Measurements from ENCODE around the gene ENKD1. TPM values are rescaled to one million over a fixed set of nuclear protein-coding genes. Genes with fewer than 3 reads are reported as not detected.
A peak's percentile ranks its signal among the peaks of the same experiment; 100 is the strongest.

Gene ENKD1
- total and polyA plus RNA-seq, 2 experiments from 2014 or later: 11.6 to 11.8 TPM

DNA sequence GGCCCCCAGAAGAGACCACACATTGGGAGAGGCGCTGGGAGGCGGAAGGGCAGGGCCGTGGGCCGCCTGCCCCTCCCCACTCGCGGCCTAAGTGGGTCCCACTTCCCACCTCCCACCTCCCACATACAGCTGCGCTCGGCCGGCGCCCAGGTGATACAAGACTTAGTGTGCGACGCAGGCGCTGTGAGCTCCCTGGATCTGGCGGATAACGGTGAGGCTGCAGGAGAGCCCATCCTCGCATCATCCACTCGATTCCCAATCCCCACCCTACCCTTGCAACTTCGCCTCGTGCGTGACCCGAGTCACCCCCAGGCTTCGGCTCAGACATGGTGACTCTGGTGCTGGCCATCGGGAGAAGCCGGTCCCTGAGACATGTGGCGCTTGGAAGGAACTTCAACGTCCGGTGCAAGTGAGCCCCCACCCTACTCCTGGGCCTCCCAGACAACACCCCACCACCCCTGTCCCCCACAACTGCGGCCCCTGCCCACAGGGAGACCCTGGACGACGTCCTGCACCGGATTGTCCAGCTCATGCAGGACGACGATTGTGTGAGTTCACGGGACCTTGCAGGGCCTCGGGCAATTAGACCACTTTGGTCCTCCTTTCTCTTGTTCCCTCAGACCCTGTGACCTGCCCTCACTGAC, 17.7 kb downstream of the ENKD1 start:
- TF ChIP-seq EZH2phosphoT487 (IDR thresholded peaks at IDR 0.05; ENCODE audit: unreplicated experiment) (no peak), NANOG (IDR thresholded peaks at IDR 0.05; ENCODE audit: borderline replicate concordance) (no peak)
- peaks cover 77% of the 10 kb centered on the region for H3K27me3 Mint-ChIP-seq (ENCODE audit: insufficient read depth, low read depth, poor library complexity)

DNA sequence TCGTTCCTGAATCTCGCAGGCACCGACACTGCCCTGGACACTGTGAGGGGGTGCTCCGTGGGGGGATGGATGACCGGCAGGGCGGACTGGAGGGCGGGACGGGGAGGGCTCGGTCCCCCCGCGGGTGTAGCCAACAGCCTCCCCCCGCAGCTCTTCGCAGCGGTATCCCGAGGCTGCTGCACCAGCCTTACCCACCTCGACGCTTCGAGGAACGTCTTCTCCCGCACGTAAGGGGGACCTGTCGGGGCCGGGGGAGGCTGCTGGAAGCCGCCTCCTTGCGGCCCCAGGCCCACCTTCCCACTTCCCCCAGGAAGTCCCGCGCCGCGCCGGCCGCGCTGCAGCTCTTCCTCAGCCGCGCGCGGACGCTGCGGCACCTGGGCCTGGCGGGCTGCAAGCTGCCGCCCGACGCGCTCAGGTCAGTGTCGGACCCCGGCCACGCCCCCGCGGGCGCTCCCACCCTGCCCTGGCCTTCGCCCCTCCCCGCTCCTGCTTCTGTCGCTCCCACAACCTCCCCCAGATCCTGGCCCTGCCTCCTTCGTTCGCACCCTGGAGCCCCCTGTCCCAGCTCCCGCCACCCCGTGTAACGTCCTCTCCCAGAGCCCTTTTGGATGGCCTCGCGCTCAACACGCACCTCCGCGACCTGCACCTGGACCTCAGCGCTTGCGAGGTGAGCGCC, 18.3 kb downstream of the ENKD1 start:
- Mint-ChIP-seq H3K36me3 (ENCODE audit: low read depth) (peaks cover 4% of the 10 kb centered on the region; the same call in 1 of the 3 replicates), H3K4me1 (peaks cover 11% of the 10 kb centered on the region), H3K9me3 (no peaks in the 10 kb centered on the region), H3K27ac (no peak overlapping the region), H3K4me3 (peak overlapping the region; percentile 55; the same call in 2 of the 3 replicates), H3K27me3 (ENCODE audit: insufficient read depth, low read depth, poor library complexity) (peaks cover 74% of the 10 kb centered on the region)
- no peaks in the 10 kb centered on the region for H3K36me3 ChIP-seq (ENCODE audit: insufficient read depth)
- no peaks in the 10 kb centered on the region for H3K9me2 ChIP-seq (ENCODE audit: insufficient read depth)
- H2AFZ ChIP-seq: no peak overlapping the region; the same call in 1 of the 2 replicates
- ATAC-seq (peak; percentile 13), DNase-seq (ENCODE audit: low spot score) (peak; percentile 75)
- H4K20me1 ChIP-seq (replicated peaks; ENCODE audit: insufficient read depth): no peaks in the 10 kb centered on the region; the same call in 1 of the 2 replicates
- no peak overlapping the region for H3K27ac ChIP-seq (ENCODE audit: low read depth)
- H3K79me2 ChIP-seq (replicated peaks; ENCODE audit: insufficient read depth): no peaks in the 10 kb centered on the region
- H3K4me3 ChIP-seq: peak overlapping the region; percentile 46
- peaks cover 75% of the 10 kb centered on the region for H3K27me3 ChIP-seq (ENCODE audit: insufficient read depth)
- no peaks in the 10 kb centered on the region; the same call in 1 of the 2 replicates for H3K4me1 ChIP-seq (ENCODE audit: insufficient read depth)
- peaks cover 7% of the 10 kb centered on the region; the same call in 1 of the 2 replicates for H3F3A ChIP-seq (replicated peaks; ENCODE audit: low read depth)
- H3K4me2 ChIP-seq: peak overlapping the region; percentile 78
- no peak for TF ChIP-seq POLR2AphosphoS5 (IDR thresholded peaks at IDR 0.05; ENCODE audit: low read depth)
- TF ChIP-seq, protein P1, sequence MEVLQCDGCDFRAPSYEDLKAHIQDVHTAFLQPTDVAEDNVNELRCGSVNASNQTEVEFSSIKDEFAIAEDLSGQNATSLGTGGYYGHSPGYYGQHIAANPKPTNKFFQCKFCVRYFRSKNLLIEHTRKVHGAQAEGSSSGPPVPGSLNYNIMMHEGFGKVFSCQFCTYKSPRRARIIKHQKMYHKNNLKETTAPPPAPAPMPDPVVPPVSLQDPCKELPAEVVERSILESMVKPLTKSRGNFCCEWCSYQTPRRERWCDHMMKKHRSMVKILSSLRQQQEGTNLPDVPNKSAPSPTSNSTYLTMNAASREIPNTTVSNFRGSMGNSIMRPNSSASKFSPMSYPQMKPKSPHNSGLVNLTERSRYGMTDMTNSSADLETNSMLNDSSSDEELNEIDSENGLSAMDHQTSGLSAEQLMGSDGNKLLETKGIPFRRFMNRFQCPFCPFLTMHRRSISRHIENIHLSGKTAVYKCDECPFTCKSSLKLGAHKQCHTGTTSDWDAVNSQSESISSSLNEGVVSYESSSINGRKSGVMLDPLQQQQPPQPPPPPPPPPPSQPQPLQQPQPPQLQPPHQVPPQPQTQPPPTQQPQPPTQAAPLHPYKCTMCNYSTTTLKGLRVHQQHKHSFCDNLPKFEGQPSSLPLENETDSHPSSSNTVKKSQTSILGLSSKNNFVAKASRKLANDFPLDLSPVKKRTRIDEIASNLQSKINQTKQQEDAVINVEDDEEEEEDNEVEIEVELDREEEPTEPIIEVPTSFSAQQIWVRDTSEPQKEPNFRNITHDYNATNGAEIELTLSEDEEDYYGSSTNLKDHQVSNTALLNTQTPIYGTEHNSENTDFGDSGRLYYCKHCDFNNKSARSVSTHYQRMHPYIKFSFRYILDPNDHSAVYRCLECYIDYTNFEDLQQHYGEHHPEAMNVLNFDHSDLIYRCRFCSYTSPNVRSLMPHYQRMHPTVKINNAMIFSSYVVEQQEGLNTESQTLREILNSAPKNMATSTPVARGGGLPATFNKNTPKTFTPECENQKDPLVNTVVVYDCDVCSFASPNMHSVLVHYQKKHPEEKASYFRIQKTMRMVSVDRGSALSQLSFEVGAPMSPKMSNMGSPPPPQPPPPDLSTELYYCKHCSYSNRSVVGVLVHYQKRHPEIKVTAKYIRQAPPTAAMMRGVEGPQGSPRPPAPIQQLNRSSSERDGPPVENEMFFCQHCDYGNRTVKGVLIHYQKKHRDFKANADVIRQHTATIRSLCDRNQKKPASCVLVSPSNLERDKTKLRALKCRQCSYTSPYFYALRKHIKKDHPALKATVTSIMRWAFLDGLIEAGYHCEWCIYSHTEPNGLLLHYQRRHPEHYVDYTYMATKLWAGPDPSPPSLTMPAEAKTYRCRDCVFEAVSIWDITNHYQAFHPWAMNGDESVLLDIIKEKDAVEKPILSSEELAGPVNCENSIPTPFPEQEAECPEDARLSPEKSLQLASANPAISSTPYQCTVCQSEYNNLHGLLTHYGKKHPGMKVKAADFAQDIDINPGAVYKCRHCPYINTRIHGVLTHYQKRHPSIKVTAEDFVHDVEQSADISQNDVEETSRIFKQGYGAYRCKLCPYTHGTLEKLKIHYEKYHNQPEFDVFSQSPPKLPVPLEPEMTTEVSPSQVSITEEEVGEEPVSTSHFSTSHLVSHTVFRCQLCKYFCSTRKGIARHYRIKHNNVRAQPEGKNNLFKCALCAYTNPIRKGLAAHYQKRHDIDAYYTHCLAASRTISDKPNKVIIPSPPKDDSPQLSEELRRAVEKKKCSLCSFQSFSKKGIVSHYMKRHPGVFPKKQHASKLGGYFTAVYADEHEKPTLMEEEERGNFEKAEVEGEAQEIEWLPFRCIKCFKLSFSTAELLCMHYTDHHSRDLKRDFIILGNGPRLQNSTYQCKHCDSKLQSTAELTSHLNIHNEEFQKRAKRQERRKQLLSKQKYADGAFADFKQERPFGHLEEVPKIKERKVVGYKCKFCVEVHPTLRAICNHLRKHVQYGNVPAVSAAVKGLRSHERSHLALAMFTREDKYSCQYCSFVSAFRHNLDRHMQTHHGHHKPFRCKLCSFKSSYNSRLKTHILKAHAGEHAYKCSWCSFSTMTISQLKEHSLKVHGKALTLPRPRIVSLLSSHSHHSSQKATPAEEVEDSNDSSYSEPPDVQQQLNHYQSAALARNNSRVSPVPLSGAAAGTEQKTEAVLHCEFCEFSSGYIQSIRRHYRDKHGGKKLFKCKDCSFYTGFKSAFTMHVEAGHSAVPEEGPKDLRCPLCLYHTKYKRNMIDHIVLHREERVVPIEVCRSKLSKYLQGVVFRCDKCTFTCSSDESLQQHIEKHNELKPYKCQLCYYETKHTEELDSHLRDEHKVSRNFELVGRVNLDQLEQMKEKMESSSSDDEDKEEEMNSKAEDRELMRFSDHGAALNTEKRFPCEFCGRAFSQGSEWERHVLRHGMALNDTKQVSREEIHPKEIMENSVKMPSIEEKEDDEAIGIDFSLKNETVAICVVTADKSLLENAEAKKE (CRISPR knock-in tag; IDR thresholded peaks at IDR 0.05): no peak
- no peak for TF ChIP-seq JUNB (IDR thresholded peaks at IDR 0.05; ENCODE audit: unreplicated experiment)
- no peak for TF ChIP-seq ZNF114 (CRISPR knock-in tag; IDR thresholded peaks at IDR 0.05)
- no peak for TF ChIP-seq NANOG (IDR thresholded peaks at IDR 0.05; ENCODE audit: borderline replicate concordance)
- TF ChIP-seq, protein P2, sequence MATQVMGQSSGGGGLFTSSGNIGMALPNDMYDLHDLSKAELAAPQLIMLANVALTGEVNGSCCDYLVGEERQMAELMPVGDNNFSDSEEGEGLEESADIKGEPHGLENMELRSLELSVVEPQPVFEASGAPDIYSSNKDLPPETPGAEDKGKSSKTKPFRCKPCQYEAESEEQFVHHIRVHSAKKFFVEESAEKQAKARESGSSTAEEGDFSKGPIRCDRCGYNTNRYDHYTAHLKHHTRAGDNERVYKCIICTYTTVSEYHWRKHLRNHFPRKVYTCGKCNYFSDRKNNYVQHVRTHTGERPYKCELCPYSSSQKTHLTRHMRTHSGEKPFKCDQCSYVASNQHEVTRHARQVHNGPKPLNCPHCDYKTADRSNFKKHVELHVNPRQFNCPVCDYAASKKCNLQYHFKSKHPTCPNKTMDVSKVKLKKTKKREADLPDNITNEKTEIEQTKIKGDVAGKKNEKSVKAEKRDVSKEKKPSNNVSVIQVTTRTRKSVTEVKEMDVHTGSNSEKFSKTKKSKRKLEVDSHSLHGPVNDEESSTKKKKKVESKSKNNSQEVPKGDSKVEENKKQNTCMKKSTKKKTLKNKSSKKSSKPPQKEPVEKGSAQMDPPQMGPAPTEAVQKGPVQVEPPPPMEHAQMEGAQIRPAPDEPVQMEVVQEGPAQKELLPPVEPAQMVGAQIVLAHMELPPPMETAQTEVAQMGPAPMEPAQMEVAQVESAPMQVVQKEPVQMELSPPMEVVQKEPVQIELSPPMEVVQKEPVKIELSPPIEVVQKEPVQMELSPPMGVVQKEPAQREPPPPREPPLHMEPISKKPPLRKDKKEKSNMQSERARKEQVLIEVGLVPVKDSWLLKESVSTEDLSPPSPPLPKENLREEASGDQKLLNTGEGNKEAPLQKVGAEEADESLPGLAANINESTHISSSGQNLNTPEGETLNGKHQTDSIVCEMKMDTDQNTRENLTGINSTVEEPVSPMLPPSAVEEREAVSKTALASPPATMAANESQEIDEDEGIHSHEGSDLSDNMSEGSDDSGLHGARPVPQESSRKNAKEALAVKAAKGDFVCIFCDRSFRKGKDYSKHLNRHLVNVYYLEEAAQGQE (IDR thresholded peaks at IDR 0.05; ENCODE audit: unreplicated experiment): no peak
- TF ChIP-seq STAT1 (IDR thresholded peaks at IDR 0.05; ENCODE audit: unreplicated experiment): no peak
- no peak for TF ChIP-seq EZH2 (IDR thresholded peaks at IDR 0.05; ENCODE audit: low read depth, unreplicated experiment)

More for the DNA sequence above, 17.7 kb downstream of the ENKD1 start:
- no peaks in the 10 kb centered on the region for H3K9me3 Mint-ChIP-seq
- Histone ChIP-seq H3K27me3 (ENCODE audit: insufficient read depth) (peaks cover 81% of the 10 kb centered on the region), H3K36me3 (ENCODE audit: insufficient read depth) (no peaks in the 10 kb centered on the region), H3K27ac (ENCODE audit: low read depth) (no peak overlapping the region), H3K9me2 (ENCODE audit: insufficient read depth) (no peaks in the 10 kb centered on the region), H2AFZ (peak overlapping the region; percentile 86), H3K4me1 (ENCODE audit: insufficient read depth) (no peaks in the 10 kb centered on the region; the same call in 1 of the 2 replicates), H3K4me3 (peak overlapping the region; percentile 46), H3F3A (replicated peaks; ENCODE audit: low read depth) (peaks cover 5% of the 10 kb centered on the region; the same call in 1 of the 2 replicates), H3K4me2 (peak overlapping the region; percentile 78), H3K79me2 (replicated peaks; ENCODE audit: insufficient read depth) (no peaks in the 10 kb centered on the region), H4K20me1 (replicated peaks; ENCODE audit: insufficient read depth) (no peaks in the 10 kb centered on the region; the same call in 1 of the 2 replicates)
- H3K27ac Mint-ChIP-seq: no peak overlapping the region
- H3K4me3 Mint-ChIP-seq: peak overlapping the region; percentile 55
- DNase-seq (ENCODE audit: low spot score) (peak; percentile 40), ATAC-seq (peak; percentile 0; the same call in 1 of the 3 replicates)
- peaks cover 4% of the 10 kb centered on the region; the same call in 1 of the 3 replicates for H3K36me3 Mint-ChIP-seq (ENCODE audit: low read depth)
- H3K4me1 Mint-ChIP-seq: peaks cover 13% of the 10 kb centered on the region

All from GM23338 (cell line).